ENCODE data around the gene TMIGD3. TPM values are rescaled to one million over a fixed set of nuclear protein-coding genes. Genes with fewer than 3 reads are reported as not detected.
A peak's percentile ranks its signal among the peaks of the same experiment; 100 is the strongest.

TMIGD3 gene
- total and polyA plus RNA-seq, 10 donors: 1.6 to 33.4 (median 10.6) TPM

DNA sequence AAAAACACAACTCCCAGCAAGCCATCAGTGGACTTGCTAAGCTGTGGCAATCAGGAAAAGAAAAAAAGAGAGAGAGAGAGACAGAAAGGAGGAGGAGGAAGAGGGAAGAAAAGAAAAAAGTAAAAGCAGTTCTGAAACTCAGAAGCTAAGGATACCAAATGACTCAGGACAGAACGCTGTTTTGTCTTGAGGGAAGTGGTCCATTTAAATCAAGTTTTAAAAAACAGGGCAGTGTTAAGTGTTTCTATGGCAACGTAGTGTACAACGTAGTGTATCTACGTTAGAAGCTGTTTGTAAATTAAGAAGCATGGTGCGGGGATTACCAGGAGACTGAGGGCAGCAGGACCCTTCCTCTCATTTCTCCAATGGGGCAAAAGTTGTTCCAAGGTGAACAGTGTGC lies 5.8 kb downstream of the TMIGD3 start:
- H3K9me3 ChIP-seq: peaks cover 0 to 9% (median 0%) of the 10 kb centered on the region in 8 donors
- no peaks in the 10 kb centered on the region for H3K36me3 ChIP-seq
- H3K27me3 ChIP-seq (replicated peaks in 1 of 7): no peaks in the 10 kb centered on the region
- H3K4me1 ChIP-seq: peaks cover 0 to 27% (median under 1%) of the 10 kb centered on the region in 6 donors
- H3K27ac ChIP-seq: peak overlapping the region in 3 of 8 donors; percentile 8 to 22 (median 21)
- H3K4me3 ChIP-seq: no peak overlapping the region
- no peak for DNase-seq
- intact Hi-C loops (cut with DNase I; ENCODE audit: low total_unique reads): no loop called here
- TF ChIP-seq POLR2A (IDR thresholded peaks at IDR 0.05) (no peak), POLR2AphosphoS5 (IDR thresholded peaks at IDR 0.05) (no peak)
- TF ChIP-seq, protein P1, sequence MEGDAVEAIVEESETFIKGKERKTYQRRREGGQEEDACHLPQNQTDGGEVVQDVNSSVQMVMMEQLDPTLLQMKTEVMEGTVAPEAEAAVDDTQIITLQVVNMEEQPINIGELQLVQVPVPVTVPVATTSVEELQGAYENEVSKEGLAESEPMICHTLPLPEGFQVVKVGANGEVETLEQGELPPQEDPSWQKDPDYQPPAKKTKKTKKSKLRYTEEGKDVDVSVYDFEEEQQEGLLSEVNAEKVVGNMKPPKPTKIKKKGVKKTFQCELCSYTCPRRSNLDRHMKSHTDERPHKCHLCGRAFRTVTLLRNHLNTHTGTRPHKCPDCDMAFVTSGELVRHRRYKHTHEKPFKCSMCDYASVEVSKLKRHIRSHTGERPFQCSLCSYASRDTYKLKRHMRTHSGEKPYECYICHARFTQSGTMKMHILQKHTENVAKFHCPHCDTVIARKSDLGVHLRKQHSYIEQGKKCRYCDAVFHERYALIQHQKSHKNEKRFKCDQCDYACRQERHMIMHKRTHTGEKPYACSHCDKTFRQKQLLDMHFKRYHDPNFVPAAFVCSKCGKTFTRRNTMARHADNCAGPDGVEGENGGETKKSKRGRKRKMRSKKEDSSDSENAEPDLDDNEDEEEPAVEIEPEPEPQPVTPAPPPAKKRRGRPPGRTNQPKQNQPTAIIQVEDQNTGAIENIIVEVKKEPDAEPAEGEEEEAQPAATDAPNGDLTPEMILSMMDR (IDR thresholded peaks at IDR 0.05 in 8 of 11, conservative IDR thresholded peaks at IDR 0.05 in 3 of 11): no peak
- WGBS, 5 donors: 52 to 69% (median 60%) methylated on average over 5 of the region's 5 CpGs

DNA sequence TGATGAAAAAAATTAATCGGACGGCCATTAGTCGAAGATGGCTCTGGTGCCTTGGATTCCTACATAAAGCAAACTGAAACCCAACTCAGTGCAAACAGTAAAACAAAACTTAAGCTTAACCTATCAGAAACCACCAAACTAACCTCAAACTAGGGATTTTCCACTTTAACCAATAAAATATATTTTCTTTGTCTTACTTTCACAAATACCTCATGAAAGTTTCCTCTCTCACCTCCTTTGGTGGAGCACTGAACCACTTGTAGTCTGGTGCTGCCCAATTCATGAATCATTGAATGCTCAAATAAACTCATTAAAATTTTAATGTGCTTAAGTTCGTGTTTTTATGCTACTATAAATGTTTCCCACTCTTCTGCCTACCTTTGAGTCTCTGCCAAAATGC lies 7.0 kb downstream of the TMIGD3 start:
- Histone ChIP-seq H3K36me3 (no peaks in the 10 kb centered on the region), H3K27me3 (replicated peaks in 1 of 7) (no peaks in the 10 kb centered on the region), H3K4me3 (no peak overlapping the region), H3K9me3 (peaks cover 0 to 9% (median 0%) of the 10 kb centered on the region in 8 donors), H3K4me1 (peaks cover 0 to 27% (median 0%) of the 10 kb centered on the region in 6 donors), H3K27ac (no peak overlapping the region)
- DNase-seq: no peak
- TF ChIP-seq, protein P1 (IDR thresholded peaks at IDR 0.05 in 8 of 11, conservative IDR thresholded peaks at IDR 0.05 in 3 of 11): no peak
- TF ChIP-seq POLR2A (IDR thresholded peaks at IDR 0.05) (no peak), POLR2AphosphoS5 (IDR thresholded peaks at IDR 0.05) (no peak)
- intact Hi-C loops (cut with DNase I; ENCODE audit: low total_unique reads): no loop called here
- 79 to 93% (median 87%) methylated on average over 4 of the region's 4 CpGs for WGBS, 5 donors

DNA sequence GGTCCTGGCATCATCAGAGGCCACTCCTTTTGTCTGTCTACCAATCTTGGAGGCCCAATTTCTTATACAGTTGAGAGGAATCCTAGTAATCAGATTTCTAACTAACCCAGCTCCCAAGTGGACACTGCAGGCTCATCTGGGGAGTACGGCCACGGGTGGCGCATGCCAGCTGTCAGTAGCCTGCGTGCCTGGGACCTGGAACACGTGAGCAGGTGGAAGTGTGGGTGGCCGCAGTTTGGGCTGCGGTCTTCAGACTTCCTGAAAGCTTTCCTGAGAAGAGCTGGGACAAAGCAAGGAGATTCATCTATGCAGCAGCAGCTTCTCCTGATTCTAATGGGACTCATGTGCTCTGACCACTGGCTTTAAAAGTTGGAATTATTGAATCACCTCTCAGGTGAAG lies 12.4 kb downstream of the TMIGD3 start:
- H3K4me3 ChIP-seq: no peak overlapping the region
- H3K27ac ChIP-seq: peak overlapping the region in 4 of 8 donors; percentile 83 to 92 (median 87)
- H3K36me3 ChIP-seq: no peaks in the 10 kb centered on the region
- 68 to 90% (median 84%) methylated on average over 7 of the region's 7 CpGs for WGBS, 5 donors
- no peak for DNase-seq
- H3K4me1 ChIP-seq: peaks cover 0 to 50% (median 3%) of the 10 kb centered on the region in 6 donors
- intact Hi-C loops (cut with DNase I; ENCODE audit: low total_unique reads): no loop called here
- H3K27me3 ChIP-seq (replicated peaks in 1 of 7): no peaks in the 10 kb centered on the region
- no peaks in the 10 kb centered on the region for H3K9me3 ChIP-seq
- TF ChIP-seq, protein P1 (IDR thresholded peaks at IDR 0.05 in 8 of 11, conservative IDR thresholded peaks at IDR 0.05 in 3 of 11): no peak
- TF ChIP-seq POLR2A (IDR thresholded peaks at IDR 0.05): no peak
- TF ChIP-seq POLR2AphosphoS5 (IDR thresholded peaks at IDR 0.05): no peak

DNA sequence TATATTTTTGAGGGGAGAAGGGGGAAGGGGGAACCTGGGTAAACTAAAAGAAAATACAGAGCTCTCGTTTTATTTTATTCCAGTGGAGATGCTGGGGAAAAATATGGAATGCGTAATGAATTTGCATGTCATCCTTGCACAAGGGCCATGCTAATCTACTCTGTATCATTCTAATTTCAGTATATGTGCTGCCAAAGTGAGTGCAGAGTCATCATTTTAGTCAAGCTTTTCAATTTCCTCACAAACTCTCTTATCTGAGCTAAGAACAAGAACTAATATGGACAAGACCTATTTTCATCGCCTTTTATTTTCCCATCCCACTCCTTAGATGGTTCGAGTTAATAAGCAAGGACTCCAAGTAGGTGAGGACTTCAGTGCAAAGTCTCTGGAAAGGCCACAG lies 13.2 kb downstream of the TMIGD3 start:
- TF ChIP-seq, protein P1 (IDR thresholded peaks at IDR 0.05 in 8 of 11, conservative IDR thresholded peaks at IDR 0.05 in 3 of 11): no peak
- no peak for TF ChIP-seq POLR2A (IDR thresholded peaks at IDR 0.05)
- no peak for TF ChIP-seq POLR2AphosphoS5 (IDR thresholded peaks at IDR 0.05)
- Histone ChIP-seq H3K27me3 (replicated peaks in 1 of 7) (no peaks in the 10 kb centered on the region), H3K36me3 (no peaks in the 10 kb centered on the region), H3K4me3 (peak overlapping the region in 1 of 8 donors; percentile 10), H3K27ac (peak overlapping the region in 6 of 8 donors; percentile 41 to 92 (median 84)), H3K9me3 (no peaks in the 10 kb centered on the region), H3K4me1 (peaks cover 0 to 50% (median 3%) of the 10 kb centered on the region in 6 donors)
- intact Hi-C loops (cut with DNase I; ENCODE audit: low total_unique reads): no loop called here
- WGBS, 5 donors: 82 to 92% (median 86%) methylated on average over 4 of the region's 4 CpGs
- DNase-seq: no peak
